Measurements from ENCODE around the gene GRIA3. TPM values are rescaled to one million over a fixed set of nuclear protein-coding genes. Genes with fewer than 3 reads are reported as not detected.
"Not testable (repeated sequence)": the region's sequence is repeated elsewhere in the genome, so short reads cannot be mapped to it uniquely, and the experiment has no call there.

Gene GRIA3
- total and polyA plus RNA-seq, 2 experiments from 2014 or later: 1.9 to 2.9 TPM

DNA sequence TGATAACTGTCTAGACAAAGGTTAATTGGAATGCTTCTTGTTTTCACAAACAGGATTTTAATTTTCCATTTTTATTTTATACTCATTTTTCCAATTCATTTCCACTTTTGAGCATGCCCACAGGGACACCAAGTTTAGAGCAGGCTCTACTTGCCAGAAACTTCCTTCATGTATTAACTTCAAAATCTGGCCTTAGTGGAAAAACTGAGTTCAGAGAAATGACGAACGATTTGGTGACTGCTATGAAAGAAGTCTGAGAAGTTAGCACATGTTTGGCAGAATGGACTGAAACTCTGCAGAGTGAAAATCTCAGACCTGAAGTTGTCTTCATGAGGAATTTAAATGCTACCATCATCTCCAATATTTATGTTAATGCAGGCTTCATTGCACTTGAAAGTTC, 334.7 kb downstream of the GRIA3 start:
- peaks cover 3% of the 10 kb centered on the region for H3K9me3 ChIP-seq (ENCODE audit: low read depth)
- H3K4me2 ChIP-seq: no peak overlapping the region
- no peaks in the 10 kb centered on the region for H4K20me1 ChIP-seq (ENCODE audit: insufficient read depth, poor library complexity, severe bottlenecking)
- TF ChIP-seq EZH2 (IDR thresholded peaks at IDR 0.05; ENCODE audit: borderline replicate concordance) (no peak), EZH2phosphoT487 (IDR thresholded peaks at IDR 0.05; ENCODE audit: low read depth, severe bottlenecking, unreplicated experiment) (no peak), CTCF (IDR thresholded peaks at IDR 0.05; ENCODE audit: poor library complexity) (no peak)
- H3K79me2 ChIP-seq: no peaks in the 10 kb centered on the region
- H3K36me3 ChIP-seq (replicated peaks; ENCODE audit: insufficient read depth, low read depth): no peaks in the 10 kb centered on the region
- no peaks in the 10 kb centered on the region for H3K4me1 ChIP-seq (ENCODE audit: insufficient read depth)
- H3K27me3 ChIP-seq: no peaks in the 10 kb centered on the region
- 82% methylated on average over 2 of the region's 2 CpGs for WGBS (ENCODE audit: low lambda C conversion rate, missing lambda C conversion rate)
- no peak overlapping the region for H2AFZ ChIP-seq
- no peak for DNase-seq (ENCODE audit: low spot score)
- H3K27ac ChIP-seq: no peak overlapping the region
- H3K9me2 ChIP-seq (replicated peaks; ENCODE audit: insufficient read depth): no peaks in the 10 kb centered on the region
- H3K4me3 ChIP-seq: no peak overlapping the region

GRCh38 chrX:123525123-123525725, 341.1 kb downstream of the GRIA3 start:
- Histone ChIP-seq H3K9me3 (ENCODE audit: low read depth) (no peaks in the 10 kb centered on the region), H3K79me2 (no peaks in the 10 kb centered on the region), H3K4me3 (no peak overlapping the region), H3K9me2 (replicated peaks; ENCODE audit: insufficient read depth) (no peaks in the 10 kb centered on the region), H3K4me2 (no peak overlapping the region), H3K27ac (no peak overlapping the region), H3K4me1 (ENCODE audit: insufficient read depth) (no peaks in the 10 kb centered on the region), H2AFZ (no peak overlapping the region), H4K20me1 (ENCODE audit: insufficient read depth, poor library complexity, severe bottlenecking) (no peaks in the 10 kb centered on the region), H3K27me3 (no peaks in the 10 kb centered on the region), H3K36me3 (replicated peaks; ENCODE audit: insufficient read depth, low read depth) (no peaks in the 10 kb centered on the region)
- WGBS (ENCODE audit: low lambda C conversion rate, missing lambda C conversion rate): 77% methylated on average over 2 of the region's 2 CpGs
- no peak for DNase-seq (ENCODE audit: low spot score)
- TF ChIP-seq CTCF (IDR thresholded peaks at IDR 0.05; ENCODE audit: poor library complexity) (no peak), EZH2 (IDR thresholded peaks at IDR 0.05; ENCODE audit: borderline replicate concordance) (no peak), EZH2phosphoT487 (IDR thresholded peaks at IDR 0.05; ENCODE audit: low read depth, severe bottlenecking, unreplicated experiment) (no peak)

- H3K27me3 ChIP-seq; H3K9me3 ChIP-seq (ENCODE audit: low read depth); H3K4me1 ChIP-seq (ENCODE audit: insufficient read depth); H2AFZ ChIP-seq; H3K9me2 ChIP-seq (replicated peaks; ENCODE audit: insufficient read depth); H4K20me1 ChIP-seq (ENCODE audit: insufficient read depth, poor library complexity, severe bottlenecking); H3K4me2 ChIP-seq; H3K79me2 ChIP-seq; H3K36me3 ChIP-seq (replicated peaks; ENCODE audit: insufficient read depth, low read depth); H3K4me3 ChIP-seq; H3K27ac ChIP-seq; DNase-seq (ENCODE audit: low spot score): not testable (repeated sequence)
- WGBS (ENCODE audit: low lambda C conversion rate, missing lambda C conversion rate): 70% methylated on average over 1 of the region's 1 CpG
Observed at GRCh38 chrX:123530726-123531125, 346.6 kb downstream of the GRIA3 start.
